ENCODE measurements around the gene MYOZ3.

The MYOZ3 gene, protein sequence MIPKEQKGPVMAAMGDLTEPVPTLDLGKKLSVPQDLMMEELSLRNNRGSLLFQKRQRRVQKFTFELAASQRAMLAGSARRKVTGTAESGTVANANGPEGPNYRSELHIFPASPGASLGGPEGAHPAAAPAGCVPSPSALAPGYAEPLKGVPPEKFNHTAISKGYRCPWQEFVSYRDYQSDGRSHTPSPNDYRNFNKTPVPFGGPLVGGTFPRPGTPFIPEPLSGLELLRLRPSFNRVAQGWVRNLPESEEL

DNA sequence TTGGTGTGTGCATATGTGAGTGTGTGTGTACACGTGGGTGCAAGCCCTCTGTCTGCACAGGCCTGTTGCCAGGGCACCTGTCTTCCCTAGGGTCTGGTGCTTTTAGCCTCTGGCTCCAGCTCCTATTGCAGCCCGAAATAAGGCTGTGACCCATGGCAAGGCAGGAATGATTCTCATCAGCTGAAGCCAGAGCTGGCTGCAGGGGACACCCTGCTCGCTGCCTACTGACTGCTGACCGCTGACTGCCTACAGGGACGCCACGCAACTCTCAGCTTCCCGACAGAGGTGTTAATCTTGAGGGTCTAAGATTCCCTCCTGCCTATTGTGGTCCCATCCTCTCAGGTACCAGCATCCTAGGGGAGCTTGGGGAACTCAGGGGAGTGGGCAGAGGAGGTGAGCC, at the start of gene MYOZ3:
MYOZ3 (plus strand) TSS at position 166 of the 400 bp plus-strand sequence. CDS start 1,691 bp downstream, outside the sequence.
- no peak for DNase-seq (ENCODE audit: low read depth in 2 of 2)

DNA sequence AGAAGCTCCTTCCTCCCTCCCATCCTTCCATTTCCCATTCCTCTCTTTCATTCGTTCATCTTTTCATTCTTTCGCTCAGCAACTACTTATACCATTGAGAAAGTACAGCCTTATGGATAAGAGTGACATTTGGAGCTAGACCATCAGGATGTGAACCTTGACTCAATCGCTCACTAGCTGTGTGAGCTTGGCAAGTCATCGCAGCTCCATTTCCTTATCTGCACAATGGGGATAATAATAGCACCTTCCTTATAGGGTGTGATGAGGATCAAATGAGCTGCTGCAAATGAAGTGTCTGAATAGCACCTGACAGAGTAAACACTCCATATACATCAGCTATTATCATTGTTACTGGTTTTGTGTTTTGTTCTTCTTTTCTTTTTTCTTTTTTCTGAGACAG, 48.6 kb upstream of the MYOZ3 start:
- no peak for DNase-seq (ENCODE audit: low read depth in 2 of 2)

DNA sequence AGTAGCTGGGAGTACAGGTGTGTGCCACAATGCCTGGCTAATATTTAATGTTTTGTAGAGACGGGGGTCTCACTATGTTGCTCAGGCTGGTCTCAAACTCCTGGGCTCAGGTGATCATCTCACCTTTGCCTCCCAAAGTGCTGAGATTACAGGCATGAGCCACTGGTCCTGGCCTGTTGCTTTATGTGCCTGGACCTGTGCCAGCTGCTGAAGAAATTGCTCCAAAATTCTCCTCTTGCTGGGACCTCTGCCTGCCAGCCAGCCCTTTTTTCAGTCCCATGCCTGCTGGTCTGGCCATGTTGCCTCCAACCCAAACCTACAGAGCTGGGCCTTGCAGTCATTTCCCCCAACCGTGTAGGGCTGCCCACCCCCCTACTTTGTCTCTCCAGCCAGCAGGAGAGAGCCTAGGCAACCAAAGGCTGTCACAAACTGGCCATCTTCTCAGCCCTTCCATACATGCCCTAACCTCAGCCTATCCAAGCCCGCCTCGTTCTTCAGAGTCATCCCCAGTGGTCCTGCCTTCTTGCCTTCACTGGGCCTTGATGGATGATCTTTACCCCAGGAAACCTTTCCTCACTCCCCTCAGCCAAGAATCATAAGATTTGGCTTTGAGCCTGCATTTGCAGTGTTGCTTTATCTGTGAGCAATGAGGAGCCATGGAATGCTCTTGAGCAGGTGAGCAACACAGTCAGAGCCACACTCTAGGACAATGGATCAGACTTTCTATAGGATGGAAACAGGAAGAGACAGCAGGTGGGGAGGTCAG, 48.0 kb upstream of the MYOZ3 start:
- no peak for DNase-seq (ENCODE audit: low read depth in 2 of 2)

DNA sequence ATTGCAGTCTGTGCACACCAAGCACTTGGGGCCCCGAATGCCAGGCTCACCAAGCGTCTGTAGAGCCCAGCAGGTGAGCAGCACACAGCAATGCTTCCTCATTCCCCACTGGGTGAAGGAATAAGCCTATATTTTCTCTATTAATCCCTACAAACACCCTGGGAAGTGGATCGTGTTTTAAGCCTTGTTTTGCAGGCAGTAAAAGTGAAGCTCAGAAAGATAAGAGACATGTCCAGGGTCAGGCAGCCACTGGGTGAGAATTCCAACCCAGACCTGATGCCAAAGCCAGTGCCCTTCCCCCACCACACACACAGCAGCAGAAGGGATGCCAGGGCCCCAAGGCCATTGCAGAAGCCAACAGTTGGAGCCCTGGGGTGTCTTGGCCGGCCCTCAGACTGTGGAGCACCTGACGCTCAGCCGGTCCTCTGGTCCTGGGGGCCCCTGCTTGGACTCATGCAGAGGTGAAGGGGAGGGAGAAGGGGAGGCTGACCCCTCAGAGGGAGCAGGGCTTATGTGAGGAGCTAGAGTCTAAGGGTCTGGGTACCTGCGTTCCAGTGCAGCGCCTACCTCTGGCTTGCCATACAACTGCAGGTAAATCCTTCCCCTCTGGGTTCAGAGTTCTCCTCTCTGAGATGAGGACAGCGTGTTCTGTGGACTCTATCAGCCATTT, 46.9 kb upstream of the MYOZ3 start:
- DNase-seq (ENCODE audit: low read depth in 2 of 2), result no peak

DNA sequence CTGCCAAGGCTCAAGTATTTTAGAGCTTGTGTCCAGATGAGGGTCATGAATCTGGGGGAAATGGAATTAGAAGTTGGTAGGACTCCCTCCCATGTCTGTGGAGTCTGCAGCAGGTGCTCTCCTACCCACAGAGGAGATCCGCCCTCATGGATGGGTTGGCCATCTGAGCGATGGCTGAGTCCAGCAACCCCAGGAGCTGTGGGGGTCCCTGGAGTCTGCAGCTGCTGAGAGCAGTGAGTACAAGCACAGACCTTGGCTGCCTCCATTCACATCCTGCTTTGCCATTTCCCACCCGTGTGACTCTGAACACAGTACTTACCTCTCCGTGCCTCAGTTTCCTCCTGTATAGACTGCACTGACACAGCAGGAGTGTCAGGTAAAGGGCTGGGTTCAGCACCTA, 46.4 kb upstream of the MYOZ3 start:
- DNase-seq (ENCODE audit: low read depth in 2 of 2), result no peak

DNA sequence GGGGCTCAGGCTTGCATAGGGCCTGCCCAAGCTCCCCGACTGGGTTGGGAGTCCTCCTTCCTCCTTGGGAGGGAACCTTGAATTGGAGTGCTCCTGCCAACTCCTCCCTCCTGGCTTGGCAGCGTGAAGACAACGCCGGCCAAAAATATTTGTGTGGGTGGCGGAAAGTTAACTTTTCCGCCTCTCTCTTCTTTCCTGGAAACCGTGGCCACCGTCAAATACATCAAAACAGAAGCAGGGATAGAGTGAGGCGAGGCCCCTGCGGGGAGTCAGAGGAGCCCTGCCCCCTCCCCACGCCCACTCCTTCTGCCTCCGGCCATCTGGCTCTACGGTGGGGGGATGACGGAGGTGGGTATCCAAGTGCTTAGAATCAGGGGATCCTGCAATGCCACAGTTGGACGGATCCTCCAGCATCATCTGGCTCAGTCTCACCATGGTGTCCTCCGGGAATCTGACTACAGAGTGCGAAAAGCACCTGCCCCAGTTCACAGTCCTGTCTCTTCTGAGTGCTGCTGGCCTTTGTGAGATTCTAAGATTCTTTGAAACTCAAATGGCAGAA, 45.8 kb upstream of the MYOZ3 start:
- DNase-seq (ENCODE audit: low read depth in 2 of 2), result no peak

DNA sequence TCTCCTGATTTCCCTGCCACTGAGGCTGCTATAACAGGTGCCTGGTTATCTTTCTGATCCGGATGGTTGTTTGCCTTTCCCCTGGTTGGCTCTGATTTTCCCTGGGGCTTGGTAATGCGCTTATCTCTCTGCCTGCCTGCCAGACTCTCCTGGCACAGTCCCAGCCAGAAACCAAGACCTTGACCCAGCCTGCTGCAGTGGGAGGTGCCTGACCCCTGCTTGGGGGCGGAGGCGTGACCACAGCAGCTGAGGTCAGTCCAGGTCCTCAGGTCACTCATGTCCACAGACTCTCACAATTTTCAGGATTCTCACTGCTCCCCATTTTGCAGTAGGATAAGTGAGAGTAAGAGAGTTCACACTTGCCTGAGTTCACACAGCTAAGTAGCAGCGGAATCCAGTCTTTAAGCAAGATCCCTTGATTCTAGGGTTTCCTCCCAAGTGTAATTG, 45.0 kb upstream of the MYOZ3 start:
- no peak for DNase-seq (ENCODE audit: low read depth in 2 of 2)

DNA sequence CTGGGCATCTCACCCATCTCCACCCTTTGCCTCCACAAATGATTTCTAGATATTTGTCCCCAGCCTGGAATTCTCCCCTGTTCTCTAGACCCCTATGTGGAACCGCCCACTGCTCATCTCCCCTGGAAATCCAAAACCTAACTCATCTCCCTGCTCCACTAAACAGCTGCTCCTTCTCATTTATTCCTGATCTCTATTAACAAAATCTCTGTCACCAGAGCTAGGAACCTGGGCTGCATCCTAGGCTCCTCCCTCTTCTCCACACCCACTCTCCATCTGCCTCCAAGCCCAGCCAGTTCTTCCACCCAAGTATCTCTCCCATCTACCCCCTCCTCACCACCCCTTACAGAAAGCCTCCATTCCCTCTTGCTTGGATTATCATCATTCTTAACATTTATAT, 44.5 kb upstream of the MYOZ3 start:
- no peak for DNase-seq (ENCODE audit: low read depth in 2 of 2)

DNA sequence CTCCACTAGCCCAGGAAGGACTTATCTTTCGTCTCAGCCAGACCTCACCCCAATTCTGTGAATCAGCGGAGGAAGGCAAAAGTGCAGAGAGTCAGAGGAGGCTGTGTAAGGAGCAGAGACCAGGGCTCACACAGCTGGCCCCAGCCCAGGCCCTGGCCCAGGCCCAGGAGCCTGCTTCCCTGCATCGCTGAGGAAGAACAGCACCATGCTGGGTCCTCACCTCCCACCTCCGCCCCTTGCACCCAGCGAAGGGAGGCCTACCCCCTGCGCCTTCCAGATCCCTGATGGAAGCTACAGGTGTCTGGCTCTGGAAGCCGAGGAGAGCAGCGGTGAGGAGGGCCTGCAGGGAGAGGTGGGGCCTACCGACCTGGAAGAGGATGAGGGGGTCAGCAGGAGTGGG, 42.9 kb upstream of the MYOZ3 start:
- DNase-seq (ENCODE audit: low read depth in 2 of 2), result no peak

DNA sequence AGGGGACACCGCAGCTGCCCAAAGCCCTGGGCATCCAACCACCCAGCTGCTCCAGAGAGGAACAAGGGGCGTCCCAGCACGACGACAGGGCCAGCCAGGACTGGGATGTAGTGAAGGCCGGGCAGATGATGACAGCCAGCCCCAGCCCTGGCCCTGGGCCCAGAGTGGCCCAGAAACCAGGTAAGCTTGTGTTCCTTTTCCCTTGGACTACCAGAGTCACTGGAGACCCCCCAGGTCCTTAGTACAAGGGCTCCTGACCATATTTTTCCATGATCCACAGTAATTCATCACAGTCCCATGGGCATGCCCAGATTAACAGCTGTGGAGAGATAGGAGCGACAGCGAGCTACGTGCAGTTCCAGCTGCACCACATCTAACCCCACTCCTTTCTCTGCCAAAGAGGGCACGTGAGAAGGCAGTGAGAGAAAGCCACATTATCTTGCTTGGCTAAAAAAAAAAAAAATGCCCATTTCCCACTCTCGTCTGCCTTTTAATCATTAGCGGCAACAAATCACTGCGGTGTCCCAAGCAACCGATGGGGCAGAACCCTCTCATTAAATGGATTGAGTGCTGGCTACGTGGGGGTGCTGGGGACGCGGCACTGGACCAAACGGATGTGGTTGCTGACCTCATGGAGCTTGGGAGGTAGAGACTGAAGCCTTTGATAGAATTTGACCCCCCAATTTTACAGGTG, 42.3 kb upstream of the MYOZ3 start:
- no peak for DNase-seq (ENCODE audit: low read depth in 2 of 2)

DNA sequence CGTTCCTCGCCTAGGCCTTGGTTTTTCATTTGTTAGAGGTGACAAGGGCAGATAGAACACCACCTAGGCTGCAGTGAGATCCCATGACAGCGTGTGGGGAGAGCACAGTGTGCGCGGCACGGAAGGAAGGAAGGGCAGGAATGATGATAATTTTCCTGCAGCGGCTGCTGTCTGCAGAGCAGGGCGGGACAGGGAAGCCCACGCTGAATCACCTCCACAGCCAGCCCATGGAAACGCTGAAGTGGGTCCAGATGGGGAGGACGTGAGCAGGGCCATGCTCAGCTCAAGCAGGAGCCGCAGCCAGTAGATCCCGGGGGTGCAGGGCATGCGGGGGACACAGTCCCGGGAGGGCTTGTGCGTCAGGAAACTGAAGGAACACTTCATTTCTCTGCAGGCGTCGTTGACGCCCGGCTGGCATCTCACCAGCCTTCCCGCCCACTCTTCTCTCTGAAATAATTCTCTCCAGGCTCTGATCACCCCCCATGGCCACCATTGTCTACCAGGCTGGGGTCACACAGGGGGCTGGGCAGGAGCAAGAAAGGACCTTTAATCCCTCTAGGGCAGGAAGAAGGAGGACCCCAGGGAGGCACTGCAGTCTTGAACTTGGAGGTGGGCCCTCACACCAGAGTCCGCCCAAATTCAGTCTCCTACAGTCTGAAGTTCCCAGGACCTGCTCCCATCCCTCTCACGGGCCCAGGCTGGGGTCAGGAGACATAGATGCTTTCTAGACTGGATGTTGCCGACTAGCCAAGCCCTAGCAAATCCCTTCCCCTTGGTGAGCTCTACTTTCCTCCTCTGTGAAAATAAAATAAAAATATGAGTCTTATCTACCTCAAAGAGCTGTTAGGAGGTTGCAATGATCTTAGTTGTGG, 41.5 kb upstream of the MYOZ3 start:
- DNase-seq (ENCODE audit: low read depth in 2 of 2), result no peak

DNA sequence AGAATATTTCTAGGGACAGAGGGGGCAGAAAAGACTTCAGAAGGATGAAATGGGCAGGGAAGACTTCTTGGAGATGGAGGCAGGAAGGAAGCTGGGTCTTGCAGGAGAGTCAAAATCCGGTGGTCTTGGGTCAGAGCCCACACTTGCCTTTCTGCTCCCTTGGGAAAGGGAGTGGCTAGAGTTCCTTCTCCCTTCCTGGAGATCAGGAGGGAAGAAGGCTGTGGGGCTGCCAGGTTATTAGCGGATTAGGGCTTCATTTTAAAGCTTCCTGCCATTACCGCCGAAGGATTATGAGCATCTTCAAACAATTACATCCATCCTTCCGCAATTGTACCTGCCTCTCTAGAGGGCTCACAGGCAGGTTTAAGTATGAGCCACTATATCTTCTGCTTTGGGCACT, 39.8 kb upstream of the MYOZ3 start:
- no peak for DNase-seq (ENCODE audit: low read depth in 2 of 2)

DNA sequence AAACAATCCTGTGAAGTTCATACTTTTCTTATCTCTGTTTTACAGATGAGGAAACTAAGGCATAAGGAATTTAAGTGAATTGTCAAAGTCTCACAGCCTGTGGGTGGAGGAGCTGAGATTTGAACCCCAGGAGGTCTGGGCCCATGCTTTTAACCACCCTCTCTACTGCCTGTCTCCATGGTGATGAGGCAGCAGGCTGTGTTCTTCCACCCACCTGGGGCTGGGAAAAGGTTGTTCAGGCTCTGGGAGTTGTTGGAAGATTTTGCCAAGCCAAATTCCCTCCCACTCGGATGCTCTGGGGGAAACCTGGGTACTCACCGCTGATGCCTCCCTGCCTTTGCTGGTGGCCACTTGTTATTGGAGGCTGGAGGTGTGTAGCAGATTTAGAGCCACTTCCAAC, 38.9 kb upstream of the MYOZ3 start:
- no peak for DNase-seq (ENCODE audit: low read depth in 2 of 2)

DNA sequence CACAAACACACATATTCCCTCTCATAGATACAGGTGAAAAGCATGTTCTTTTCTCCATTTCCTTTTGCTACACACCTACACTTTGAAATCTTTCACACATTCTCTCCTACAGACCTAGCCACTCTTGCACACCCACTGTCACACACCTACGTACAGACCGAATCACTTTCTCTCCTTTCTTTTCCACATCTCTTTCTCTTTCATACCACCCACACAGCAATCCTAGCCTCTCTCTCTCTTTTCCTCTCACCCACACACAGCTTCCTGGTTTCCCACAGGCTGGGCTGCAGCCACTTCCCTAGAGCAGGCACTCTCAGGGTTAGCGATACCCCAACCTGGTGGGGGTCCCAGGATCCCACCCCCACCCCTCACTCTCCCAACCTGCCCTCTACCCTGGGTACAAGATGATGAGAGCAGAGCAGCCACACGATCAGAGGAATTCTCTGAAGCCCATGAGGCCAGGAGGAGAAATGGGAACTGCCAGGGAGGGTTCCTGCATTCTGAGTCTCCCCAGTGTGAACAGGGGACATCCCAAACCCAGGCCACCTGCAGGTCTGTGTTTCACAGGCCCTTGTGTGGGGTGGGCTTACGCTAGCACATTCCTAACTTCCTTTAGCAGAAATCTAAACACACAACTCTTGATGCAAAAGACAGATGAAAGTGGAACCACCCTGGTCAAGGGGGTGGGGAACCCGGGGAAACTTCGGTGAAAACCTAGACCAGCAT, 37.7 kb upstream of the MYOZ3 start:
- DNase-seq (ENCODE audit: low read depth in 2 of 2), result no peak

DNA sequence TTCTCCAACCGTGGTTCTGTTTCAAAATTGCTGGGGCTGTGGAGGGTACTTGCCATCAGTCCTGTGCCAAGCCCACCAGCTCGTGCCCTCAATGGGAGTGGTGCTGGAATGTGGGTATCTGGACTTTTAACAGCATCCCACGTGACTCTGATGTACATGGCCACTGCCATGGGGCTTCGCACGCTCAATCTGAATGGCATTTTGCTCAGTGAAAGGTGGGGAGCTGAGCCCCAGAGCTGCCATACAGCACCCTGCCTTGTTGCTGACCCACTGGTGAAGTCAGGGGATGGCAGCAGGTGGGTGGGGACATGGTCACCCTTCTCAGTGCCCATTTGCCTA, 37.2 kb upstream of the MYOZ3 start:
- no peak for DNase-seq (ENCODE audit: low read depth in 2 of 2)

DNA sequence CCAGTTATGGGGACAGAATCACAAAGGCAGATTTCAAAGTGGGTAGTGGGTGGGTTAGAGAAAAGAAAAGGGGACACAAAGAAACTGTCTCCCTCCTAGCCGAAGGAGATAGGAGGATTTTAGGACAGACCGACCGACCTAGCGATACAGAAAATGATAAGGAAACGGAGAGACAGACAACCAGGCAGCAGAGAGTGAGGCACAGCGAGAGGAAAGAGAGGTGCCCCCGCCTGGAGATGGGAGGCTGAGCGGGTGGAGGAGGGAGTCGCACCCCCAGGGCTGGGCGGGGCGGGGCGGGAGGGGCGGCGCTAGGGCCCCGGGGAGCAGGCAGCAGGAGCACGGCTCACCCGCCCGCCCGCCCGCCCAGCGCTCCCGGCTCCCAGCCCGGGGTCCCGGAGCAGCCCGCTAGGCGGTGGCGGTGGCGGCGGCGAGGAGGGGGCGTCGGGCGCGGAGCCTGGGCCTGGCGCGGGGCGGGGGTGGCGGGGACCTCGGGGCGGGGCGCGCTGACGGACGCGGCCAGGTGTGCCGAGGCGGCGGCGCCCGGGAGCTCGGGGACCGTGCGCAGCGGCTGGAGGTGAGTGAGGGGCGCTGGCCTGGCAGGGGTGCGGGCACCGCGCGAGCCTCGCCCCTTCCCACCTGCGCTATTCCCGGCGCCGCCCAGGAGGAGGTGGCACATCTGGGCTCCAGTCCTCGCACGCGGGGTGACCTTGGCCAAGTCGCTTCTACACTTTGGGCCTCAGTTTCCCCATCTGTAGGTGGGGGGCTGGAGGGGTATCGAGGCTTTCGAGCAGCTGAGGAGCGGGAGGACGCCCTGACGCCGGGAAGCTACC, 36.5 kb upstream of the MYOZ3 start:
- DNase-seq (ENCODE audit: low read depth in 2 of 2), result no peak

DNA sequence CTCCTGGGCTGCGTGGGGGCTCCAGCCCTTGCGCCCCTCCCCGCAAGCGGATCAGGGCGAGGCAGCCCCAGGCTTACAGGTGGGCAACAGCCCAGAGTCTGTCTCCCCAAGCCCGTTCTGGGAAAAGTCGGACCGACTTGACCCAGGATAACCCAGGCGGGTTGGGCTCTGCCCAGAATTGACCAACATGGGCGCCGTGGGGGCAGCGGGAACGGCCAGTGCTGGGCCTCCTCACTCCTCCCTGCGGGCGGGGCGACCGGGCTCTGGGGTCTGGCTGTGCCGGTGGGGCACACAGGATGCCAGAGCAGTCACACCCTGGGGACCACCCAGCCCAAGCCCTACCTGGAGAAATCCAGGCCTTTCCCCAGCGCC, 35.9 kb upstream of the MYOZ3 start:
- DNase-seq (ENCODE audit: low read depth in 2 of 2), result no peak

DNA sequence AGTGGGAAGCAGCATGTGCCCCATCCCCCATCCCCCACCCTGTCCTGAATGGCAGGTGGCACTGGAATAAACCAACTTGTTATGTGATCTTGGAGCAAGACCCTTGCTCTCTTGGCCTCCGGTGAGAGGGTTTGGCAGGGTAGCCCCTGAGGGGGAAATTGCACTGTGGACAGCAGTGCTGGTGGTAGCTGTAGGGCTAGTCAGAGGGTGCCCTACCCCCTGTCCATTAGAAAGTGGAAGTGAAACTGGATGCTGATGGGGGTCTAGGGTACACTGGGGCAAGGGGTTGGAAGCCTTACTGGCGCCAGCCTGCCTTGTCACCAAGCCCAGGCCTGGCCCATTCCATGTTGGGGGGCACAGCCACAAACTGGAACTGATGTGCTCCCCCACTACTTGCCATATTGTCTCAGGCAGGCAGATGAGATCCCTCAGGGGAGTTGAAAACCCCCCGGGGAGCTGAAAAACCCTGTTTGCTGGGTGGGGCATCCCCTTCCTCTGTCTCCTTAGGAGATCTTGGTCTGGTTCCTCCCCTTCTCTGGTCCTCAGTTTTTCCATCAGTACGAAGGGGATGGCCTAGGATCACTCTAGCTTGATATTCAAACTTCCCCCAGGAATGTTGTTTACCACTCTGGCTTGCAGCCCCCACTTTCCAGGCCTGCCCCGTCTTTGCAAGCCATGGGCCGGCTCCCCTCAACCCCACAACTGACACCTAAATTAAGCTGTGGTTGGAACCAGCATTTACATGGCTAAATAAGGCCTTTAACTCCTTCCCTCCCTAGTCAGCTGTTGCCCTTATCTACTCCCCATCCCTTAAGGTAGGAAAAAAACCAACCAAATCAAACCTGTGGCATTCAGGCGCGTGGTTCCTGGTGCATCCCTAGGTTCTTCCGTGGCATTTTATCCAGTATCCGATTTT, 35.0 kb upstream of the MYOZ3 start:
- no peak for DNase-seq (ENCODE audit: low read depth in 2 of 2)

DNA sequence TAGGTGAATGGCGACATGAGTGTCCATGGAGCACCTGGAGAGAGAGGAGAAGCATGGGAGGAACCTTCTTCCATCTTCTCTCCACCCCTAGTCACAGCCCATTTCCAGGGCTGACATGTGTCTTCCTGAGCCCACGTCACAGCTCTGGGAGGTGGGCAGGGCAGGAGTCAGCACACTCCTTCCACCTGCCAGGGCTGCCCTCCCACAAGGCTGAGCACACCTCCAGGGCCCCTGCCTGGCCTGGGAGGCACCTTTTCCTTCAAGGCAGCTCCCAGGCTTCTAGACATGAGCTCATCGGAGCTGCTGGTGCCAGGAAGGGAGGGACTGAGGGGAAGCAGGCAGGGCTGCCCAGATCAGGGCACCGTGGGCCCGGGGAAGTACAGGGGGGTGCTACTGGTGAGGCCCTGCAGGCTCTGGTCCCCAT, 34.2 kb upstream of the MYOZ3 start:
- no peak for DNase-seq (ENCODE audit: low read depth in 2 of 2)

Data from activated CD8-positive, alpha-beta memory T cell treated with anti-CD3 and anti-CD28 coated beads for 4 hours (primary cell).